Mesothelial cell of epicardium (in vitro differentiated cells): ENCODE results near the gene TUBA3E. TPM values are rescaled to one million over a fixed set of nuclear protein-coding genes. Genes with fewer than 3 reads are reported as not detected.
"Not testable (repeated sequence)": the region's sequence is repeated elsewhere in the genome, so short reads cannot be mapped to it uniquely, and the experiment has no call there.

ENCODE experiments used
- DNase-seq, 2 experiments: peaks; one replicate each; pipeline ENCODE4 v3.0.0; 2021; ENCODE audit warnings: low spot score in 2 of 2; ENCODE audit not compliant: unreplicated experiment in 2 of 2
- H3K27ac Mint-ChIP-seq: 2 replicates; pipeline ENCODE4 v1.8.0; 2021; ENCODE audit warnings: mixed read lengths
- H3K27me3 Mint-ChIP-seq: 2 replicates; pipeline ENCODE4 v1.8.0; 2021; ENCODE audit warnings: low read depth, mixed read lengths
- H3K36me3 Mint-ChIP-seq: 2 replicates; pipeline ENCODE4 v1.8.0; 2021; ENCODE audit warnings: mixed read lengths
- H3K4me1 Mint-ChIP-seq: 2 replicates; pipeline ENCODE4 v1.8.0; 2021; ENCODE audit warnings: mixed read lengths
- H3K4me3 Mint-ChIP-seq: 2 replicates; pipeline ENCODE4 v1.8.0; 2021; ENCODE audit warnings: mild to moderate bottlenecking, moderate library complexity, mixed read lengths
- H3K9me3 Mint-ChIP-seq: 2 replicates; pipeline ENCODE4 v1.8.0; 2021; ENCODE audit warnings: mixed read lengths
- total RNA-seq: library from RNA; stranded (reverse); gene quantifications from 3 replicates; pipeline ENCODE4 v1.2.1, GENCODE V29; 2021
- TF ChIP-seq, protein P1 (sequence below): fragments of 200-600 bp; sonication (generic); IDR thresholded peaks from one replicate; pipeline ENCODE4 v1.5.0; 2021; ENCODE audit warnings: antibody characterized with exemption; ENCODE audit not compliant: unreplicated experiment

TUBA3E gene
- total RNA-seq, 1 donor from 2014 or later: not detected

DNA sequence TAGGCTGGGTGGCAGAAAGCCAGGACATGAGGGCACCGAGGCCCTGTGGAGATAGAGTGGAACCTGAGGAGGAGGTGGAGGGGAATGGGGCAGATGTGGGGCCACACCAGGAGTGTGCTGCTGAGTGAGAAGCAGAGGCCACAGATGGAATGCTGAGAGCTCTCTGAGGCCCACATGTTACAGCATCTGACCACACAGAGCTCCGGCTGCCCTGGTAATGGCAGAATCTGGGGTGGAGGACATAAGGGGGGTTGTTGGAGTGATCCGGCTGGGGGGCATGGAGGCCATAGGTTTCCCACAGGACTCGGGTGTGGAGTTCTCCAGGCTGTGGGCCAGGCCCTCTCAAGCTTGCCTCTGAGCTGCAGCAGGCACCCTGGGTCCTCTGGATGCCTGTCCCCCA, 12.3 kb downstream of the TUBA3E start:
- no peaks in the 10 kb centered on the region for H3K9me3 Mint-ChIP-seq
- H3K4me1 Mint-ChIP-seq: peaks cover 14% of the 10 kb centered on the region
- no peak overlapping the region for H3K4me3 Mint-ChIP-seq
- H3K36me3 Mint-ChIP-seq: peaks cover 5% of the 10 kb centered on the region
- TF ChIP-seq, protein P1, sequence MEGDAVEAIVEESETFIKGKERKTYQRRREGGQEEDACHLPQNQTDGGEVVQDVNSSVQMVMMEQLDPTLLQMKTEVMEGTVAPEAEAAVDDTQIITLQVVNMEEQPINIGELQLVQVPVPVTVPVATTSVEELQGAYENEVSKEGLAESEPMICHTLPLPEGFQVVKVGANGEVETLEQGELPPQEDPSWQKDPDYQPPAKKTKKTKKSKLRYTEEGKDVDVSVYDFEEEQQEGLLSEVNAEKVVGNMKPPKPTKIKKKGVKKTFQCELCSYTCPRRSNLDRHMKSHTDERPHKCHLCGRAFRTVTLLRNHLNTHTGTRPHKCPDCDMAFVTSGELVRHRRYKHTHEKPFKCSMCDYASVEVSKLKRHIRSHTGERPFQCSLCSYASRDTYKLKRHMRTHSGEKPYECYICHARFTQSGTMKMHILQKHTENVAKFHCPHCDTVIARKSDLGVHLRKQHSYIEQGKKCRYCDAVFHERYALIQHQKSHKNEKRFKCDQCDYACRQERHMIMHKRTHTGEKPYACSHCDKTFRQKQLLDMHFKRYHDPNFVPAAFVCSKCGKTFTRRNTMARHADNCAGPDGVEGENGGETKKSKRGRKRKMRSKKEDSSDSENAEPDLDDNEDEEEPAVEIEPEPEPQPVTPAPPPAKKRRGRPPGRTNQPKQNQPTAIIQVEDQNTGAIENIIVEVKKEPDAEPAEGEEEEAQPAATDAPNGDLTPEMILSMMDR: no peak
- H3K27me3 Mint-ChIP-seq: no peaks in the 10 kb centered on the region
- DNase-seq: no peak
- no peak overlapping the region for H3K27ac Mint-ChIP-seq

- no peak for DNase-seq
These were observed 12.8 kb downstream of the TUBA3E start for GRCh38 chr2:130185436-130185835.

DNA sequence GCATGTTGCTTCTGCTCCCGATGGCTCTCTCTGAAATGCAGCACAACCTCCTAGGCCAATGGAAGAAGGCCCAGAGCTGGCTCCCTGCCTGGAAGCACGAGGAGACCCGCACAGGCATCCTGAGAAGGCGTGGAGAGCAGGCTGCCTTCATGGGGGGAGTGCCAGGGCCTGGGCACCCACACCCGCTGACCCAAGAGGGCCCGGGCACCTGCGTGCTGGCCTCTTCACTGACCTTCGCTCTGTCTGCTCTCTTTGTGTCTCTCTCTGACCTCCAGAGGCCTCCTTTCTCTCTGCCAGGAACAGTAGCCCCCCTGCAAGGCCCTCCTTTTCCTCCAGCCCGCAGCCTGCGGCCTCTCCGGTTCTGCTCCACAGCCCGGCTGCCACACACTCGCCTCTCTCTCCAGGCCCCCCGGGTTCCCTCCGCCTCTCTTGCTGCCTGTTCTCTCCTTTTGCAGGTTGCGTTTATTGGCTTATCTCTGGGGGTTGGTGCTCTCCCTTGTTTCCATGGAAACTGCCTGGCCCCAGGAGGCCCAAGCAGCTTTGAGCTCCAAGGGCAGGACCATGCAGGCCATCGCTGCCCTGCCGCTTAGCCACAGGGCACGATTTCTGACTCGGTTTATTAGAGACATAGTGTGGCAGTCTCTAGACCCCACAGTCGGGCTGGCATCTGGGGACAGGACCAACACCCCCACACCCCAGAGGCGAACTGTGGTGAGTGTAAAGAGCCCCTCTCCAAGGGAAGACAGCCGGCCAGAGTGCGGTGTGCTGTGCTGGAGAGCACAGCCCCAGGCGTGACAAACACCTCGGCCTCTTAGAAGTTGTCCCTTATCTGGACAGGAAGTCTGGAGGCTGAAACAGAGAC, 14.5 kb downstream of the TUBA3E start:
- Mint-ChIP-seq H3K27ac (peak overlapping the region; percentile 67), H3K36me3 (peaks cover 5% of the 10 kb centered on the region), H3K27me3 (no peaks in the 10 kb centered on the region), H3K9me3 (no peaks in the 10 kb centered on the region), H3K4me1 (peaks cover 22% of the 10 kb centered on the region), H3K4me3 (peak overlapping the region; percentile 70)
- no peak for DNase-seq
- TF ChIP-seq, protein P1: no peak

More at GRCh38 chr2:130185436-130185835, 12.8 kb downstream of the TUBA3E start:
- Mint-ChIP-seq H3K27me3 (no peaks in the 10 kb centered on the region), H3K36me3 (peaks cover 5% of the 10 kb centered on the region), H3K9me3 (no peaks in the 10 kb centered on the region), H3K27ac (no peak overlapping the region), H3K4me3 (no peak overlapping the region), H3K4me1 (peaks cover 18% of the 10 kb centered on the region)
- TF ChIP-seq, protein P1: no peak

DNA sequence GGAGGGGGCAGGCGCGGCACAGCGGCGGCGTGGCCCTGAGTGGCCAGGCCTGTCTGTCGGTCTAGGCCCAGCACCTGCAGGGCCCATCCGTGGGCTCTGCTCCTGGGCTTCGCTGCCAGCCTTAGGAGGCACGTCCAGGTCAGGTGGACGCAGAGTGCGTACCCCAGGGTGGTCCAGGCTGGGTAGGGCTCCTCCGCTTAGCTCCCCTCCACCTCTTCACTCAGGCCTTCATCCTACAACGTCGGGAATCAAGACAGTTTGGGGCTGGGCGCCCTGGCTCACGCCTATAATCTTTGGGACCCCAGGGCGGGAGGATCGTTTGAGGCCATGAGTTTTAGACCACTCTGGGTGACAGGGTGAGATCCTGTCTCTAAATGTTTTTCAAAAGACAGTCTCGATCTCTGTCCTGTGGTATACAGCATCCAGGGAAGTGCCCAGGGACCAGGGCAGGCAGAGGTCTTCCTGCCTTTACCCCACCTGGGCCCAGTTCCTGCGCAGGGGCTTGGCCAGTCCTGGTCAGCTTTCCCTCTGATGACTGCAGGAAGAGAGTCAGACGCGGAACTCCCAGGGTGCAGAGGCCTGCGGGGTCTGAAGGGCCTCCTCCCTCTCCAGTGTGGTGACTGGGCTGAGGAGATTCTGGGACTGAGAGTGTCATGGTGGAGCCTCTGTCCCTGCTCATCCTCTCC, 15.3 kb downstream of the TUBA3E start:
- peak overlapping the region; percentile 67 for H3K27ac Mint-ChIP-seq
- H3K4me1 Mint-ChIP-seq: peaks cover 22% of the 10 kb centered on the region
- H3K36me3 Mint-ChIP-seq, DNase-seq, H3K27me3 Mint-ChIP-seq, H3K9me3 Mint-ChIP-seq: not testable (repeated sequence)
- peak overlapping the region; percentile 70 for H3K4me3 Mint-ChIP-seq

GRCh38 chr2:130181880-130182682, 16.2 kb downstream of the TUBA3E start, which contains the start of gene MZT2B:
Gene MZT2B, plus strand, starts transcription at chr2:130182262. Its CDS starts 21 bp downstream, at chr2:130182283.
- Mint-ChIP-seq H3K4me3 (peak within 1 kb of the TSS; percentile 95), H3K4me1 (peaks cover 22% of the 10 kb centered on the region), H3K27ac (peak within 1 kb of the TSS; percentile 96)
- H3K27me3 Mint-ChIP-seq, H3K9me3 Mint-ChIP-seq, H3K36me3 Mint-ChIP-seq: not testable (repeated sequence)
- TF ChIP-seq, protein P1: peak; percentile 92
- DNase-seq: peak; percentile 85 to 93
